ENCODE data around the gene EIF1. TPM values are rescaled to one million over a fixed set of nuclear protein-coding genes. Genes with fewer than 3 reads are reported as not detected.

Gene EIF1
- total and polyA plus RNA-seq, 4 donors: 56.5 to 755 (median 159) TPM

GRCh38 chr17:41652461-41652970 lies 36.2 kb upstream of the EIF1 start:
- Histone ChIP-seq H3K4me3 (ENCODE audit: low read depth in 1 of 3, low read length in 3 of 3) (no peak overlapping the region), H3K4me1 (ENCODE audit: control insufficient read depth in 4 of 4, insufficient read depth in 4 of 4, low read length in 3 of 4) (peaks cover 6 to 12% (median 8%) of the 10 kb centered on the region in 4 donors), H3K36me3 (ENCODE audit: control insufficient read depth in 4 of 4, insufficient read depth in 3 of 4, low read depth in 1 of 4, low read length in 3 of 4) (no peaks in the 10 kb centered on the region), H3K9me3 (ENCODE audit: control insufficient read depth in 4 of 4, low read length in 3 of 4) (no peaks in the 10 kb centered on the region), H3K27me3 (ENCODE audit: control insufficient read depth in 4 of 4, insufficient read depth in 4 of 4, low read length in 3 of 4) (no peaks in the 10 kb centered on the region), H3K9ac (ENCODE audit: low read depth in 1 of 2, low read length in 2 of 2) (no peak overlapping the region), H3K27ac (ENCODE audit: low read depth in 1 of 2, low read length in 2 of 2) (no peak overlapping the region)
- 84% methylated on average over 5 of the region's 5 CpGs for WGBS
- TF ChIP-seq, protein P1, sequence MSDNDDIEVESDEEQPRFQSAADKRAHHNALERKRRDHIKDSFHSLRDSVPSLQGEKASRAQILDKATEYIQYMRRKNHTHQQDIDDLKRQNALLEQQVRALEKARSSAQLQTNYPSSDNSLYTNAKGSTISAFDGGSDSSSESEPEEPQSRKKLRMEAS (IDR thresholded peaks at IDR 0.05): no peak
- no peak for TF ChIP-seq TAF1 (conservative IDR thresholded peaks at IDR 0.05)
- TF ChIP-seq YY1 (IDR thresholded peaks at IDR 0.05): no peak
- TF ChIP-seq HNF4A (conservative IDR thresholded peaks at IDR 0.05): no peak
- no peak for TF ChIP-seq NR2F2 (IDR thresholded peaks at IDR 0.05)
- TF ChIP-seq EGR1 (IDR thresholded peaks at IDR 0.05; ENCODE audit: low read depth in 2 of 2): no peak
- no peak for TF ChIP-seq REST (IDR thresholded peaks at IDR 0.05)
- TF ChIP-seq RXRA (IDR thresholded peaks at IDR 0.05): no peak
- no peak for TF ChIP-seq ZBTB33 (IDR thresholded peaks at IDR 0.05)
- DNase-seq (ENCODE audit: low spot score): no peak

- Histone ChIP-seq H3K4me3 (ENCODE audit: low read depth in 1 of 3, low read length in 3 of 3) (no peak overlapping the region), H3K4me1 (ENCODE audit: control insufficient read depth in 4 of 4, insufficient read depth in 4 of 4, low read length in 3 of 4) (peaks cover 2 to 4% (median 3%) of the 10 kb centered on the region in 4 donors), H3K9ac (ENCODE audit: low read depth in 1 of 2, low read length in 2 of 2) (no peak overlapping the region), H3K27me3 (ENCODE audit: control insufficient read depth in 4 of 4, insufficient read depth in 4 of 4, low read length in 3 of 4) (no peaks in the 10 kb centered on the region), H3K9me3 (ENCODE audit: control insufficient read depth in 4 of 4, low read length in 3 of 4) (no peaks in the 10 kb centered on the region), H3K36me3 (ENCODE audit: control insufficient read depth in 4 of 4, insufficient read depth in 3 of 4, low read depth in 1 of 4, low read length in 3 of 4) (no peaks in the 10 kb centered on the region), H3K27ac (ENCODE audit: low read depth in 1 of 2, low read length in 2 of 2) (no peak overlapping the region)
- DNase-seq (ENCODE audit: low spot score): no peak
- WGBS: 90% methylated on average over 5 of the region's 5 CpGs
- TF ChIP-seq HNF4A (conservative IDR thresholded peaks at IDR 0.05): no peak
Measured at GRCh38 chr17:41653421-41653820, 35.3 kb upstream of the EIF1 start.

DNA sequence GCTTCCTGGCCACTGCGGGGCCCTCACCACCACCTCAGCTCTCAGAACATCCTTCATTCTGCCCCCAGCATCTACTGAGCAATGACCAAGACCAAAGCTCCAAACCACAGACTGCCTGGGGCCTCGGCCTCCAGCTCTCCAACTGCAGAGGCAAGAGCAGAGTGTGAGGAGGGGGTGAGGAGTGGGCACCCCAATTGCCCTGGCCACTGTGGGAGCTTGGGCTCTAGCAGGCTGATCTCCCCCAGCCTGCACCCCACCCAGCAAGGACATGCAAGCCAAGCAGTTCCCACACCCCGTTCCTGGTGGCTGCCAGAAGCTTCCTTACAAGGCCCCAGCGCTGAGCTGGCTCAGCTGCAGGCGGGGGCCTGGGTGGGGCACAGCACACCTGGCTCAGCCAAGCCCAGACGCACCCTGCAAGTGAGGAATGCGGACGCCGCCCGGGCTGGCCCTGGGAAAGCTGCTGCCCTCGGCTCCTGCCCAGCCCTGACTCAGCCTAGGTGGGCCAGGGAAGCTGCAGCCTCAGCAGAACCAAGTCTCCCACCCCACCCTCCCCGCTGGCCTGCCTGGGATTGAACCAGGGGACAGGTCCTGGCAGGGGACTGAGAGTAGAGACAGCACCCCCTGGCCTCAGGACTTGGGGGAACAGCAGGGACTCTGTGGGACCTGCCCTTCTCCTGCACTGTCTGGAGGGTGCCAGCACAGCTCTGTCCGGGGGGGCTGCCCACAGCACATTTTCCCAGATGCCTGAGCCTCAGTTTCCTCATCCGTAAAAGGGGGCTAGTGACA lies 34.6 kb upstream of the EIF1 start:
- H3K4me1 ChIP-seq (ENCODE audit: control insufficient read depth in 4 of 4, insufficient read depth in 4 of 4, low read length in 3 of 4): no peaks in the 10 kb centered on the region
- no peak overlapping the region for H3K9ac ChIP-seq (ENCODE audit: low read depth in 1 of 2, low read length in 2 of 2)
- no peaks in the 10 kb centered on the region for H3K36me3 ChIP-seq (ENCODE audit: control insufficient read depth in 4 of 4, insufficient read depth in 3 of 4, low read depth in 1 of 4, low read length in 3 of 4)
- H3K9me3 ChIP-seq (ENCODE audit: control insufficient read depth in 4 of 4, low read length in 3 of 4): no peaks in the 10 kb centered on the region
- DNase-seq (ENCODE audit: low spot score): no peak
- 66% methylated on average over 14 of the region's 14 CpGs for WGBS
- no peak overlapping the region for H3K27ac ChIP-seq (ENCODE audit: low read depth in 1 of 2, low read length in 2 of 2)
- H3K27me3 ChIP-seq (ENCODE audit: control insufficient read depth in 4 of 4, insufficient read depth in 4 of 4, low read length in 3 of 4): no peaks in the 10 kb centered on the region
- no peak overlapping the region for H3K4me3 ChIP-seq (ENCODE audit: low read depth in 1 of 3, low read length in 3 of 3)
- TF ChIP-seq JUND (IDR thresholded peaks at IDR 0.05) (no peak), FOXA1 (IDR thresholded peaks at IDR 0.05) (no peak), FOXA2 (IDR thresholded peaks at IDR 0.05) (no peak), ZBTB33 (IDR thresholded peaks at IDR 0.05) (no peak), ATF3 (IDR thresholded peaks at IDR 0.05) (no peak), GABPA (IDR thresholded peaks at IDR 0.05 in 1 of 2, conservative IDR thresholded peaks at IDR 0.05 in 1 of 2) (no peak), NR2F2 (IDR thresholded peaks at IDR 0.05) (no peak)
- TF ChIP-seq, protein P2, sequence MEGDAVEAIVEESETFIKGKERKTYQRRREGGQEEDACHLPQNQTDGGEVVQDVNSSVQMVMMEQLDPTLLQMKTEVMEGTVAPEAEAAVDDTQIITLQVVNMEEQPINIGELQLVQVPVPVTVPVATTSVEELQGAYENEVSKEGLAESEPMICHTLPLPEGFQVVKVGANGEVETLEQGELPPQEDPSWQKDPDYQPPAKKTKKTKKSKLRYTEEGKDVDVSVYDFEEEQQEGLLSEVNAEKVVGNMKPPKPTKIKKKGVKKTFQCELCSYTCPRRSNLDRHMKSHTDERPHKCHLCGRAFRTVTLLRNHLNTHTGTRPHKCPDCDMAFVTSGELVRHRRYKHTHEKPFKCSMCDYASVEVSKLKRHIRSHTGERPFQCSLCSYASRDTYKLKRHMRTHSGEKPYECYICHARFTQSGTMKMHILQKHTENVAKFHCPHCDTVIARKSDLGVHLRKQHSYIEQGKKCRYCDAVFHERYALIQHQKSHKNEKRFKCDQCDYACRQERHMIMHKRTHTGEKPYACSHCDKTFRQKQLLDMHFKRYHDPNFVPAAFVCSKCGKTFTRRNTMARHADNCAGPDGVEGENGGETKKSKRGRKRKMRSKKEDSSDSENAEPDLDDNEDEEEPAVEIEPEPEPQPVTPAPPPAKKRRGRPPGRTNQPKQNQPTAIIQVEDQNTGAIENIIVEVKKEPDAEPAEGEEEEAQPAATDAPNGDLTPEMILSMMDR (IDR thresholded peaks at IDR 0.05; ENCODE audit: low read depth, low read length, missing input control): no peak
